GM18498 (cell line): Measurements from ENCODE around the gene F2R.
"Not testable (repeated sequence)": the region's sequence is repeated elsewhere in the genome, so short reads cannot be mapped to it uniquely, and the experiment has no call there.

Source experiments
- ATAC-seq: cut with Tn5 transposase; IDR thresholded peaks from one replicate; pipeline ENCODE4 v1.9.1; 2021; ENCODE audit warnings: mild to moderate bottlenecking, moderate library complexity; ENCODE audit not compliant: unreplicated experiment

Gene F2R

DNA sequence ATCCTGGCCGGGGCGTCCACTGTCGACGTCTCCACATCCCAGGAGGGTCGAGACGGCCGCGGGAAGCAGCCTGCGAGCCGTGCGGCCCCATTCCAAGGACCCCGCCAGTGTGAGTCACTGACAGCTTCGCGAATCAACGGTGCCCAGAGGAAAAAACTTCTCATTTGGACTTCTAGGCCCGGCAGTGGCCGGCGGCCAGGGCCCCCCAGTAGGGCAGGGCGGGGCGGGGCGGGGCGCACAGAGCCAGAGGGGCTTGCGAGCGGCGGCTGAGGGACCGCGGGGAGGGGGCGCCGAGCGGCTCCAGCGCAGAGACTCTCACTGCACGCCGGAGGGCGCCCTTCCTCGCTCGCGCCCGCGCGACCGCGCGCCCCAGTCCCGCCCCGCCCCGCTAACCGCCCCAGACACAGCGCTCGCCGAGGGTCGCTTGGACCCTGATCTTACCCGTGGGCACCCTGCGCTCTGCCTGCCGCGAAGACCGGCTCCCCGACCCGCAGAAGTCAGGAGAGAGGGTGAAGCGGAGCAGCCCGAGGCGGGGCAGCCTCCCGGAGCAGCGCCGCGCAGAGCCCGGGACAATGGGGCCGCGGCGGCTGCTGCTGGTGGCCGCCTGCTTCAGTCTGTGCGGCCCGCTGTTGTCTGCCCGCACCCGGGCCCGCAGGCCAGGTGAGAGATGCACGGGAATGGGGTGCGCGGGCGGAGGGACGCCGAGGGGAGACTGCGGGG, at the start of gene F2R:
Gene F2R (plus strand): TSS at position 391 of the 720 bp plus-strand sequence. CDS start 182 bp downstream, at position 573.
- peak; percentile 68 for ATAC-seq

GRCh38 chr5:76667495-76667894, 48.4 kb upstream of the F2R start:
- ATAC-seq, result no peak

DNA sequence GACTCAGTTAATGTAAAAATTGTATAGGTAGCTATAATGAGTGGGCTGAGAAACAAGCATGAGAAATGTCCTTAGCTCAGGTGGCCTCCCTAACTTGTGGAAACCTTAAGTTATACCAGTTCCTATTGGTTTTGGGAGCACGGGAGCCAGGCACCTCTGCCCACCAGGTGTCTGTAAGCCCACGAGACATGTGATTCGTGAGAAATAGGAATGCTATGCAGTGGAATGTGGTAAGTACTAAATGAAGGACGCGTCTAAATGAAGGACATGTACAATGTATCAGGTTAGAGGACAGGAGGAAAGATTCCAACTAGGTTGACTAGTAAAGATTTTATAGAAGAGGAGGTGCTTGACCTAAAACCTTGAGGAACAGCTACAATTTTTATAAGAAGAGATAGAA, 46.7 kb upstream of the F2R start:
- no peak for ATAC-seq

DNA sequence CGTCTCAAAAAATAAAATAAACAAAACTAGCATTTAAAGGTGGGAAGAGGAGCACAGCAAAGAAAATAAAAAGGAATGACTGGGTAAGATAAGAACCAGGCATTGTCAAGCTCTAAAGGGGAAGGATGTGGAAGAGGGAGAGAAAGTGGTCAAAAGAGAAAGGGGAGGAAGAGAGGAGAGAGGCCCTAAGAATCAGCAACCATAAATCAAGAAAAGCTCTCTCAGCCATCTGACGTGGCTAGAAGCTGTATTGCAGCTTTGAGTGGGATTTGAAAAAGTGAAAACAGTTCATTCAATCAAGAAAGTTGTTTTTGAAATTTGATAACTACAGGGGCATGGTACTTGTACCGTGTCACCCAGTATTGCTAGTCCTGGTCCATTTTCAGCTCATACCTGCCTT, 45.4 kb upstream of the F2R start:
- no peak for ATAC-seq

- ATAC-seq, result no peak
These were observed 43.7 kb upstream of the F2R start for GRCh38 chr5:76672242-76672641.

GRCh38 chr5:76673125-76673524, 42.8 kb upstream of the F2R start:
- no peak for ATAC-seq

GRCh38 chr5:76674330-76675066, 41.4 kb upstream of the F2R start:
- no peak for ATAC-seq

- ATAC-seq, result no peak
These were observed 40.6 kb upstream of the F2R start for GRCh38 chr5:76675364-76675763.

DNA sequence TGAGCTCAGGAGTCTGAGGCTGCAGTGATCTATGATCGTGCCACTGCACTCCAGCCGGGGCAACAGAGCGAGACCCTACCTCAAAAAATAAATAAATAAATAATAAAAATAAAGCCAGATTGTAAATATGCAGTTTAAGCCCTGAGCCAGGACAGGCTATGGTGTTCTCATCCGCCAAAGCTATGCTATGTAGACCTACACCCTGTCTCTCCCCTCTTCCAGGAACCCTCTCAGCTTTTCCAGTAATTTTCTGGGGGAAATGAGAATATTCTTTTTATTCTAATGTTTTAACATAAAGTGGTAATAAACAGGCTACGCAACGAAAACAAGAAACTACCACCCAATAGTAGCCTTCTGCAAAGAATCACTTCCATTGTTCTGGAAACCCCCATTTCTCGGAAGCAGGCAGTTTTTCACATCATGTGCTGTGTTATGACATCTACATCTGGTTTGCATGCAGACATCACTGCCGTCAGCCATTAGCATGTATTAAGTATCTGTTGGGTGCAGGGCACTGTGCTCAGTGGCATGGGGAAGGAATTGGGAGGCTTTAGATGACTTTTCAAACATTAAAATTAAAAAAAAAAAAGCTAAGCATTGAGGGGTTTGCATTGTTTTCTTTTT, 38.0 kb upstream of the F2R start:
- ATAC-seq, result no peak

GRCh38 chr5:76679231-76679630, 36.7 kb upstream of the F2R start:
- ATAC-seq, result no peak

DNA sequence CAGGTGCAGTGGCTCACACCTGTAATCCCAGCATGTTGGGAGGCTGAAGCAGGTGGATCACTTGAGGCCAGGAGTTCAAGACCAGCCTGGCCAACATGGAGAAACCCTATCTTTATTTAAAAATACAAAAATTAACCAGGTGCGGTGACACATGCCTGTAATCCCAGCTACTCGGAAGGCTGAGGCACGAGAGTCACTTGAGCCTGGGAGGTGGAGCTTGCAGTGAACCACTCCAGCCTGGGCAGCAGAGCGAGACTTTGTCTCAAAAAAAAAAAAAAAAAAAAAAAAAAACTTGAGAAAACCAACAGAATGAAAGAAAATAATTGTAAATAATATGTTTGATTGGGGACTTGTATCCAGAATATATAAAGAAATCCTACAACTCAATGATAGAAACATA, 35.1 kb upstream of the F2R start:
- not testable (repeated sequence) for ATAC-seq

- no peak for ATAC-seq
These were observed 34.6 kb upstream of the F2R start for GRCh38 chr5:76681287-76681686.

- ATAC-seq, result no peak
These were observed 33.5 kb upstream of the F2R start for GRCh38 chr5:76682387-76682786.

GRCh38 chr5:76683816-76684731, 31.9 kb upstream of the F2R start:
- ATAC-seq, result no peak

DNA sequence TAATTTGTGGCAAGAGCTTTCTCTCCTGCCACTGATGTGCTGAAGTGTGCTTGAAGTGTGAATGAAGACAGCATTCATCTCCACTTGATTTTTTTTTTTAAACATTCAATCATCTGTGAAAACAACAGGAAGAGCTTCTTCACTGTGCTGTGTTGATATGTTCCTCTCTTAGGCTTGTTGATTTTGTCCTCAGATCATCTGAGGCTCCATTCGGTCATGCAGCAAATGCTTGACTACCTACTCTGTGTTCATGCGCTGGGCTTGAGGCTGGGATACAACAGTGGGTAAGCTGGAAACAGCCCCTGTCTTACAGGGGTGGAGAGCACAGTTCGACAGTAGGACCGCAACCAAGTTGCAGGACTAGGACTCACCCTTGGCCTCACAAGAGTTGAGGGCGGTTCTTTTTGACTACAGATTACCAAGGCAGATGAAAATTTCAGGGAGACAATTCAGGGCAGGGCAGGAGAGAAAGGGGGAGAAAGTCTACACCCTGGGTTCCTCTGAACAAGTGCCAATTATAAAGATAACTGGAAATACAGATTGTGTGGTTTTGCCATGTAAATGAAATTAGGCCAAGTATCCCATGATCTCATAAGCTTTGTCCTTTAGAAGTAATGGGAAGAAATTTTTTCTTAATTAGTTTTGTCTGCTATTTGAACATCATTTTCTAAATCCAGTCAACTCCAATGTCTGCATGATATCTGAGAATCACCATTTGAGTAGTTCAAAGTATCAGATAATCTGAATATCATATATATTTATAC, 31.0 kb upstream of the F2R start:
- no peak for ATAC-seq

- no peak for ATAC-seq
These were observed 30.2 kb upstream of the F2R start for GRCh38 chr5:76685704-76686103.

DNA sequence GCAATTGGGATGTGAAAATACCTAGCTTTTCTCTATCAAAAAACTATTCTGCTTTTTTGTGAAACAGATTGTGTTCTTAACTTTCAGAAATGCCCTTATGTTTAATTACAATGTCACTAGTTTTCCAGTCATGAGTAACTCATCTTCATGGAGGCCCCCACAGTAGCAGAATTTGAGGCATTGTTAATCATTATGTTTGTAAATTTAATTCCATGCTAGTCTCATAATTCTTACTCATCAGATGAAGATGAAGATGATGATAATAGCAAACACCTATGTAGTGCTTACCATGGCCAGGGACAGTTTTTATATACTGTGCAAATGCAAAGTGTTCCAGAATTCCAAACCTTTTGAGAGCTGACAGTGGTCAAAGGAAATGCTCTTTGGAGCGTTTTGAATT, 27.7 kb upstream of the F2R start:
- ATAC-seq, result no peak

DNA sequence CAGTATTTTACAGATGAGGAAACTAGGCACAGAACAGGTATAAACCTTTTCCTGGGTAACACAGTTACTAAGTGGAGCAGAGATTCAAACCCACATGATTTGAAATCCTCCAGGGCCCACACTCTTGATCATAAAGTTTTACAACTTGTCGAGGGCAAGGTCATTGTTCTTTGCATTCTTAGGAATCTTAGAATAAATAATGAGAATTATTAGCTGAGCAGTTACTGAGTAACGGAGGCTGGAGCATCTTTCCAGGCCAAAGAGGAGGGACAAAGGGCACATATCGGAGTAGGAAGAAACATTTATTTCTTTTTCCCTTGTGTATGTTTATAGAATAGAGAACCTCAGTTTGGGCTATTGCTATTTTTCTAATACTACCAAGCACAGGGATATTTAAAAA, 27.1 kb upstream of the F2R start:
- ATAC-seq, result no peak

DNA sequence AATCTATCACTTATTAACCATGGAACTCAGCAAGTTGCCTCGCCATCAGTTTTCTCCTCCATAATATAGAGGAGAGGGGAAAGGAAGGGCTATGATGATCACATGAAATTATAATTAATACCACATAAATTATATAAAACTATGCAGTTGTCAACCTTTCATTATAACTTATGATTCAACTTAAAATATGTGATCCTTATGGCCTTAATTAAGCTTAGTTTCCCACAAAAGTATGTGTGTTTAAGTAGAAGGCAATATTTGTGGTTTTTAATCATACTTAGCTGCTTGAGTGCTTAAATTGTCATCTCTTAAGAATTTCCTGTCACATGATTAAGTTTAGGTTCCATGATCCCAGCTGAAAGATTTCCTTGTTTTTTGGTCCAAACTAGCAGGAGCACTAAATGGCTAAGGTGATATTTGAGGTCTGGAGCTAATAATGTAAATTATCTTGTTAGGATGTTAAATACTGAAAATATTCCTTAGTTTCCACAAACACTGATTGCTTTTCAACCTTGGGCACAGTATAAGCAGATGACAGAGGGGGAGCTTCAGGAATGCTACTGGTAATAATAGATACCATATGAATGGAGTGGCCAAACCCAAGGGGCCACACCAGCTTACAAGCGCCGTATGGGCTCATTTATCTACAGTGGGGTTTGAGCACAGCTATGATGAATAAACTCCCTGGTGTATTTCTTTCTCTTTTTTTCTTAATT, 26.4 kb upstream of the F2R start:
- no peak for ATAC-seq
